ENCODE measurements around the gene RAD17. TPM values are rescaled to one million over a fixed set of nuclear protein-coding genes. Genes with fewer than 3 reads are reported as not detected.

Gene RAD17
- total RNA-seq, 1 experiment from 2014 or later: 21.9 TPM

DNA sequence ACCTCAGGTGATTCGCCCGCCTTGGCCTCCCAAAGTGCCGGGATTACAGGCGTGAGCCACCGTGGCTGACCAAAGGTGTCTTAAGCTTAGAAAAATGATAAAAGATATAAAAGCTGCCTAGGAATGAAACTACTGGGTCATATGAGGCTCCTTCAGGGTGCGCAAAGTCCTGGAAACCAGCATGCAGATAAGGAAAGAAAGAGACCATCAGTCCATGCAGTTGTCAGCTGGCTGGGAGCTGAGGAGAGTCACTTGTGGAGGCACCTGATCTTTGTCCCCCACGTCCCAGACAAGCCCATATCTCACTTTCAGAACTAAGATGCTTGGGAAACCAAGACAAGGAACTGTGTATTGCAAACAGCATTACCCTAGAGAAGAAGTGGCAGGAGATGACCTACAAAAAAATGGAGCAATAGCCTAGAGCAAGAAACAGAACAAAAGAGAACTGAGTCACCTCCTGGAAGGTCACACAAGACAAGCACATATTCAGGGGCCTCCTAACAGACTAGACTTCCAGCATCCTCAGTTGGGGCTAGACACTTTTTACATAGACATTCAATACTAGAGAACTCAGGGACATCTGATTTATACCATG lies 34.2 kb upstream of the RAD17 start:
- TF ChIP-seq, protein P1, sequence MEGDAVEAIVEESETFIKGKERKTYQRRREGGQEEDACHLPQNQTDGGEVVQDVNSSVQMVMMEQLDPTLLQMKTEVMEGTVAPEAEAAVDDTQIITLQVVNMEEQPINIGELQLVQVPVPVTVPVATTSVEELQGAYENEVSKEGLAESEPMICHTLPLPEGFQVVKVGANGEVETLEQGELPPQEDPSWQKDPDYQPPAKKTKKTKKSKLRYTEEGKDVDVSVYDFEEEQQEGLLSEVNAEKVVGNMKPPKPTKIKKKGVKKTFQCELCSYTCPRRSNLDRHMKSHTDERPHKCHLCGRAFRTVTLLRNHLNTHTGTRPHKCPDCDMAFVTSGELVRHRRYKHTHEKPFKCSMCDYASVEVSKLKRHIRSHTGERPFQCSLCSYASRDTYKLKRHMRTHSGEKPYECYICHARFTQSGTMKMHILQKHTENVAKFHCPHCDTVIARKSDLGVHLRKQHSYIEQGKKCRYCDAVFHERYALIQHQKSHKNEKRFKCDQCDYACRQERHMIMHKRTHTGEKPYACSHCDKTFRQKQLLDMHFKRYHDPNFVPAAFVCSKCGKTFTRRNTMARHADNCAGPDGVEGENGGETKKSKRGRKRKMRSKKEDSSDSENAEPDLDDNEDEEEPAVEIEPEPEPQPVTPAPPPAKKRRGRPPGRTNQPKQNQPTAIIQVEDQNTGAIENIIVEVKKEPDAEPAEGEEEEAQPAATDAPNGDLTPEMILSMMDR (IDR thresholded peaks at IDR 0.05; ENCODE audit: unreplicated experiment): no peak
- POLR2A ChIA-PET: interaction anchor here (1.1 kb wide), 1 partner anchor 167 kb away, joined by 3 read pairs; no protein-coding TSS in a partner anchor
- Mint-ChIP-seq H3K27me3 (ENCODE audit: insufficient read depth, unreplicated experiment) (no peaks in the 10 kb centered on the region), H3K27ac (ENCODE audit: low read depth, unreplicated experiment) (no peak overlapping the region), H3K4me3 (ENCODE audit: unreplicated experiment) (no peak overlapping the region), H3K9me3 (ENCODE audit: unreplicated experiment) (no peaks in the 10 kb centered on the region), H3K4me1 (ENCODE audit: insufficient read depth, unreplicated experiment) (peaks cover 5% of the 10 kb centered on the region), H3K36me3 (ENCODE audit: insufficient read depth, unreplicated experiment) (peaks cover 6% of the 10 kb centered on the region)
- no peak for DNase-seq (ENCODE audit: unreplicated experiment)
- BruUV-seq (replicated peaks): no TSS peak
- intact Hi-C loops (cut with micrococcal nuclease): loop anchor here (10.0 kb wide), 2 partner anchors 241 to 291 kb away; partner anchors contain the start of gene SLC30A5
- CTCF ChIA-PET: interaction anchor here (0.5 to 1.8 kb wide), 5 partner anchors 8 to 252 kb away, joined by 3 to 8 read pairs (median 4); no protein-coding TSS in a partner anchor

DNA sequence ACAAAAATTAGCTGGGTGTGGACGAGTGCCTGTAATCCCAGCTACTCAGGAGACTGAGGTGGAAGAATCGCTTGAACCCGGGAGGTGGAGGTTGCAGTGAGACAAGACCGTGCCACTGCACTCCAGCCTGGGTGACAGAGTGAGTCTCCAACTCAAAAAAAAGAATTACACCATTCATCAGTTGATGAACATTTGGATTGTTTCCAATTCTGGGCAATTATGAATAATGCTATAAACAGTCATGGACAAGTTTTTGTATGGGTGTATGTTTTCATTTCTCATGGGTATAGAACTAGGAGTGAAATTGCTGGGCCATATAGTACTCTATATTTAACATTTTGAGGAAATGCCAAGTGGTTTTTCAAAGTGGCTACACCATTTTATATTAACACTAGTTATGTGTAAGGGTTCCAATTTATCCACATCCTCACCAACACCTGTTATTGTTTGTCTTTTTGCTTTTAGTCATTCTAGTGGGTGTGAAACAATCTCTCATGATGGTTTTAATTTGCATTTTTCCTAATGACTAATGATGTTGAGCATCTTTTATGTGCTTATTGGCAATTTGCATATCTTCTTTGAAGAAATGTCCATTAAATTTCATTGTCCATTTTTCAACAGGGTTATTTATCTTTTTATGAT lies 28.0 kb upstream of the RAD17 start:
- Mint-ChIP-seq H3K9me3 (ENCODE audit: unreplicated experiment) (no peaks in the 10 kb centered on the region), H3K4me1 (ENCODE audit: insufficient read depth, unreplicated experiment) (no peaks in the 10 kb centered on the region), H3K4me3 (ENCODE audit: unreplicated experiment) (no peak overlapping the region), H3K27ac (ENCODE audit: low read depth, unreplicated experiment) (no peak overlapping the region), H3K27me3 (ENCODE audit: insufficient read depth, unreplicated experiment) (no peaks in the 10 kb centered on the region), H3K36me3 (ENCODE audit: insufficient read depth, unreplicated experiment) (no peaks in the 10 kb centered on the region)
- no TSS peak for BruUV-seq (replicated peaks)
- TF ChIP-seq, protein P1 (IDR thresholded peaks at IDR 0.05; ENCODE audit: unreplicated experiment): no peak
- CTCF ChIA-PET: no interaction called here
- DNase-seq (ENCODE audit: unreplicated experiment): peak; percentile 26
- POLR2A ChIA-PET: no interaction called here
- intact Hi-C loops (cut with micrococcal nuclease): no loop called here

DNA sequence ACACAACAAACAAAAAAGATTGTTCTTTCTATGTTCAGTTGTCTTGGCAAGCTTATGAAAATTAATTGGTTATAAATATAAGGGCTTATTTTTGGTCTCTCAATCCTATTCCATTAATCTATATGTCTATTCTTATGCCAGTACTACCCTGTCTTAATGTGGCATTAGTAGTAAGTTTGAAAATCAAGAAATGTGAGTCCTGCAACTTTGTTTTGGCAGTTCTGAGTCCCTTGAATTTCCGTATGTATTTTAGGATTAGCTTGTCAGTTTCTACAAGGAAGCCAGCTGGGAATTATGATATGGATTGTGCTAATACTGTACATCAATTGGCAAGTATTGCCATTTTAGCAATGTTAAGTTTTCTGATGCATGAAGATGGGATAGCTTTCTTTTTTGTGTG lies 26.5 kb upstream of the RAD17 start:
- TF ChIP-seq, protein P1 (IDR thresholded peaks at IDR 0.05; ENCODE audit: unreplicated experiment): no peak
- no peaks in the 10 kb centered on the region for H3K27me3 Mint-ChIP-seq (ENCODE audit: insufficient read depth, unreplicated experiment)
- H3K27ac Mint-ChIP-seq (ENCODE audit: low read depth, unreplicated experiment): no peak overlapping the region
- no peak for DNase-seq (ENCODE audit: unreplicated experiment)
- no peaks in the 10 kb centered on the region for H3K36me3 Mint-ChIP-seq (ENCODE audit: insufficient read depth, unreplicated experiment)
- H3K4me1 Mint-ChIP-seq (ENCODE audit: insufficient read depth, unreplicated experiment): no peaks in the 10 kb centered on the region
- H3K9me3 Mint-ChIP-seq (ENCODE audit: unreplicated experiment): no peaks in the 10 kb centered on the region
- CTCF ChIA-PET: interaction anchor here (0.6 to 1.2 kb wide), 3 partner anchors 8 to 45 kb away, joined by 3 to 8 read pairs (median 4); no protein-coding TSS in a partner anchor
- no peak overlapping the region for H3K4me3 Mint-ChIP-seq (ENCODE audit: unreplicated experiment)
- BruUV-seq (replicated peaks): no TSS peak
- POLR2A ChIA-PET: no interaction called here
- intact Hi-C loops (cut with micrococcal nuclease): no loop called here

DNA sequence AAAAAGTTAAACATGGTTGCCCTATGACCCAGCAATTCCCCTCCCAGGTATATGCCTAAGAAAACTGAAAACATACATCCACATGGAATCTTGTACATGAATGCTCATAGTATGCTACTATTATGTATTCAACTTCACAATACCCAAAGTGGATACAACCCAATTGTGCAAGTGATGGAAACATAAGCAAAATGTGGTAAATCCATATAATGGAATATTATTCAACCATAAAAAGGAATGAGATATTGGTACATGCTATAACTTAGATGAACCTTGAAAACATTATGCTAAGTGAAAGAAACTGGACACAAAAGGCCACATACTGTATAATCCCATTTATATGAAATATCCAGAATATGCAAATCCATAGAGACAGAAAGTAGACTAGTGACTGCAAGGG lies 19.0 kb upstream of the RAD17 start:
- Mint-ChIP-seq H3K4me3 (ENCODE audit: unreplicated experiment) (no peak overlapping the region), H3K36me3 (ENCODE audit: insufficient read depth, unreplicated experiment) (peaks cover 34% of the 10 kb centered on the region), H3K9me3 (ENCODE audit: unreplicated experiment) (no peaks in the 10 kb centered on the region), H3K4me1 (ENCODE audit: insufficient read depth, unreplicated experiment) (no peaks in the 10 kb centered on the region), H3K27me3 (ENCODE audit: insufficient read depth, unreplicated experiment) (no peaks in the 10 kb centered on the region), H3K27ac (ENCODE audit: low read depth, unreplicated experiment) (no peak overlapping the region)
- intact Hi-C loops (cut with micrococcal nuclease): no loop called here
- ChIA-PET POLR2A (no interaction called here), CTCF (no interaction called here)
- DNase-seq (ENCODE audit: unreplicated experiment): no peak
- no TSS peak for BruUV-seq (replicated peaks)
- TF ChIP-seq, protein P1 (IDR thresholded peaks at IDR 0.05; ENCODE audit: unreplicated experiment): no peak
